NCI-H524 (cell line): ENCODE results near the gene GAS2L1.

Experiments
- DNase-seq, 2 experiments: peaks; one replicate each; lab custom pipeline; 2025; lab: John Stamatoyannopoulos, UW

GAS2L1 gene

DNA sequence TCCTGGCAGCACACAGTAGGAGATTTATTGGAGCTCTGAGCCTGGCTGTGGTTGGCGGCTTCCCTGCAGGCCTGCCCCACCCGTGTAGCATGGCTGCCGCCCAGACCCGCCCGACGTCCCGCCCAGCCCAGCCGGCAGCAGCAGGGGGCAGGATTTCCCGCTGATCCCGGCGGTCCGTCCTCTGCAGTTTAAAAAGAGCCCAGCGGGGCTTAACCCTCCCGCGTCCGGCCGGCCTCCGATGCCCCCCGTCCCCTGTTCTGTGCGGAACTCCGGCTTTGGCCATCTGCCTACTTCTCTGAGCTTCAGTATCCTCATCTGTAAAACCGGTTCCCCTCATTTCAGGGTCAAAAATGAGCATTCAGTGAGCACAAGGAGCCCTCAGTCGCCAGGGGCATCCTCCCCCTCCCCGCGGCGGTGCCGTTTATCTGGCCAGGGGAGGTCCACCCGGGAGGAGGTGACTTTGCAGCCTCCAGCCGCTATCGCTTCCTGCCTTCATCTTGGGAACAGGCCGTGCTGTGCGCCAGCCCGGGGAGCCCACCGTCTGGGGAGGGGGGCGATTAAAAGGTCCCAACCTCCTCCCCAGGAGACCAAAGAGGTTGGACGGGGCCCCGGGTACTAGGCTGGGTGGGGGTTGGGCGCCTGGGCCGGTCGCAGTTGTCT, at the start of gene GAS2L1:
TSS of gene GAS2L1 (plus strand) at position 476 of the 660 bp plus-strand sequence. CDS start 1,456 bp downstream, outside the sequence.
- peak; percentile 68 to 73 for DNase-seq

DNA sequence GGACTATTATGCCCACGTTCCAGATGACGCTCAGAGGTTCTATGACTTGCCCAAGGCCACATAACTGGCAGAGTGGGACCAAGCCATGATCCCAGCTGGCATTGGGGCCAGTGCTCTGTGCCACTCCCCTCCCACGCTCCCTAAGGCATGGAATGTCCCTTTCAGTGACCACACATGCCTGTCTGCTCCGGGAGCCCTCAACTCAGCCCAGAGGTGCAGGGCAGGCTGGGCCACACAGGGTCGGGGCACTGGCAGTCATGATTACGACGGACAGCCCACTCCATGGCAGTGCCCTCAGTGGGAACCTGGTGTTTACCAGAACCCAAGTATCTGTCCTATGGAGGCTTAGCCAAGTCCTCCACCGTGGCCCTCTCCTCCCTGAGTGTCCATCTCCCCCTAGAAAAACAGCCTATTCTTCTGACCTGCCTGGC, 48.7 kb upstream of the GAS2L1 start:
- no peak for DNase-seq

DNA sequence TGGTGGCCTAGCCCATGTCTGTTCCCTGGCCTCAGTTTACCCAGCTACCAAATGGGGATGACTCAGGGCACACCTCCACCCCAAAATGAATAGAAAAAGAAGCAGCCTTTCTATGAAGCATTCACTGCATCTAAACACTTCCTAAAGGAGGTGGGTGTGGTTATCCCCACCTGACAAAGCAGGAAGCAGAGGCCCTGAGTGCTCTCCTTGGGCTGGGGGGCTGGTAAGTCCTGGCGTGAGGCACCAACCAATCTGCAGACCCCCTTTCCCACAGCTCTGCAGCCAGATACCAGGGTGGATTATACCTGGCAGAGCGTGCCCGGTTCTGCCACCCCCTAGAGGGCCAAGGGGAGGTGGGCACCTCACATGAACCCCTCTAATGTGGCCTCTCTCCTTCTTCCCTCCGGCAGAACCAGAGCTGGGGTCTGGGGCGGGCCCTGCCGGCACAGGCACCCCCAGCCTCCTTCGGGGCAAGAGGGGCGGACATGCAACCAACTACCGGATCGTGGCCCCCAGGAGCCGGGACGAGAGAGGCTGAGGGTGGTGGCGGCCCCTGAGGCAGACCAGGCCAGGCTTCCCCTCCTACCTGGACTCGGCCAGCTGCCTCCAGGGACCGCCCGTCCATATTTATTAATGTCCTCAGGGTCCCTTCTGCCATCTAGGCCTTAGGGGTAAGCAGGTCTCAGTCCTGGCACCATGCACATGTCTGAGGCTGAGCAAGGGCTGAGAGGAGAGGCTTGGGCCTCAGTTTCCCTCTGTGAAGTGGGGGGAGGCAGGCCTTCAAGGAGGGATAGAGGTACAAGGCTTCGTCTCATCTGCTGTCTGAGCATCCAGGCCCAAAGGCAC, 47.8 kb upstream of the GAS2L1 start:
- no peak for DNase-seq

DNA sequence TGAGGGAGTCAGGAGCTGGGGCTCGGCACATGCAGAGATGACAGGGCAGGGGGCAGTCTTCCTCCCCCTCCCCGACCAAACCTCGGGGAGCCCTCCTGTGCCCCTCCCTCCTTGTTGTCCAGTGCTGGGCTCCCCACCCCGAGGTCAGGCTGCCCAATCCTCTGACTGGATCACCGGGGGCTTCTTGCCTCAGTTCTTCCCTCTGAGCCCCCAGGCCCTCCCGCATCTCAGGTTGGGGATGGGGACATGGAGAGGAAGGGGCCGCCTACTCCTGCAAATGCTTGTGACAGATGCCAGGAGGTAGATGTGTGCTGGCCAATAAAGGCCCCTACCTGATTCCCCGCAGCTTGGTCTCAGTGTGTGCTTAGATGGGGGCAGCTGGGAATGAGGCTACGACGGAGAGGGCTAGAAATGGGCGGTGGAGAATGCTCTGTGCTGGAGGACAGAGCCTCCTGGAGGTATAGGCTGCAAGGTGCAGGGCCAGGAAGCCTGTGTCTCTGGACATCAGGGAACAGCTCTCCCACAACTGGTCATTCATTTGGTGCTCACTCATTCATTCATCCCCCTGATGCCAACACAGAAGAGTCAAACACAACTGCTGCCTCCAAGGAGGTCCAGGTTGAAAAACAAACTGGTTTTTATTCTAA, 47.1 kb upstream of the GAS2L1 start:
- DNase-seq = no peak

DNA sequence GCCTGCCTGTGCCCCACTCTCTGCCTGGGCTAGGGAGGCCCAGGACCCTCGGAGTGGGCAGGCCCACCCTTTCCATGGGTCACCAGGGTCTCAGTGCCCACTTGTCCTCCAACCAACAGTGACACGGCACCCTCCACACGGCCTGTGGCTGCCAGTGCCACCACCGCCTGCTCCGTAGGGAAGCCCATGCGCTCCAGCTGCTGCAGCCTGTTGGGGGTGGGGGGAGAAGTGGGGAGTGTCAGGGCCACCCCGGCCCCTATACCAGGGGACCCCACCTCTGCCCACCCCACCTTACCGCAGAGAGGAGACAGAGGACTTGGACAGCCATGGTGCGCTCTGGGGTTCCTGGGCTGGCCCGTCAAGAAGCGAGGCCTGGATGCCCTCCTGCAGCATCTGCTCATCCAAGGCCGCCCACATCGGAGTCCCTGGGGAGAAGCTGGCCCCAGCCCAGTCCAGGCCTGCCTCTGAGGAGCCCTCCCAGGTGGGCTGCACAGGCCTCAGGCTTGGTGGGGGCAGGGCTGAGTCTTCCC, 46.4 kb upstream of the GAS2L1 start:
- no peak for DNase-seq

GRCh38 chr22:29260601-29261315, 45.7 kb upstream of the GAS2L1 start:
- DNase-seq = no peak

DNA sequence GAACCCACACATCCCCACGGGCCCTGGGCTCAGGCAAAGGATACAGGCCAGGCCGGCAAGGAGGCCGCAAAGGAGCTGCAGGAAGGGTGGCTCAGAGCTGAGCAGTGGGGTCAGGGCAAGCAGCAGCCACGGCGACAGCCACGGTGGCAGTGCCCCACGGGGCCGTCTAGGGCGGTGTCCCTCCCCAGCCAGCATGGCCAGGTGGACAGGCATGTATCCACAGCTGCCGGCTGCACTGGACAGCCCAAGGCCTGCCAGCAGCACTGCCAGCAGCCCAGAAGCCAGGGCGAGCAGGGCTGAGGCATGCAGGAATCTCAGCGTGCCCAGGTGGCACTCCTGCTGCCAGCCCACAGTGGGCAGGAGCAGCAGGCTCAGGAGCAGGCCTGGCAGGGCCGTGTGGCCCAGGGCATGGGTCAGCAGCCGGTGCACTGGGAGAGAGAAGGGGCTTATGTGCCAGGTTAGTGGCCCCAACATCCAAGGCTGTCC, 42.6 kb upstream of the GAS2L1 start:
- no peak for DNase-seq

GRCh38 chr22:29265305-29265704, 41.1 kb upstream of the GAS2L1 start:
- no peak for DNase-seq

DNA sequence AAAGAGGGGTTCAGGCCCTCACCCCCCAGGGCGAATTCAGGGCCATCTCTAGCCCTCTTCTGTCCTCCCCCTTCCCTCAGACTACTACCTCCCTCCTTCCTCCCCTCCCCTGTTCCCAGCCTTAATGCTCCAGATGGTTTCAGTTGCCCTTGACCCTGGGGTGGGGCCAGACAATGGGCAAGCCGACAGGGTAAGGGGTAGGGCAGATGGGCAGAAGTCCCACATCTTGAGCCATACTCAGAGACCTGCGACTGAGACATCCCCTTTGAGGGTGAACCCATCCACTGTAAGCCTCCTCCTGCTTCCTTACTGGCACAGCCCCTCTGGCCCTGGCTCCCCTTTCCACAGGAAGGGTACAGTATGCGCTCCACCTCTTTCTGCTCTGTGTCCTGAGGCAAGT, 40.5 kb upstream of the GAS2L1 start:
- peak in 1 of 2 experiments; percentile 62 for DNase-seq

- DNase-seq = peak in 1 of 2 experiments; percentile 36
Observed at GRCh38 chr22:29266564-29267461, 39.6 kb upstream of the GAS2L1 start.

- DNase-seq = no peak
Observed at GRCh38 chr22:29267462-29267857, 39.0 kb upstream of the GAS2L1 start.

- DNase-seq = peak; percentile 95 to 96
Observed at GRCh38 chr22:29267858-29268510, 38.5 kb upstream of the GAS2L1 start, which contains the start of the genes EWSR1 and RHBDD3. TSS of gene EWSR1 (plus strand) at chr22:29268268. CDS start at chr22:29268337, 69 bp downstream. TSS of gene RHBDD3 (minus strand) at chr22:29267981. CDS start at chr22:29265626, 2,355 bp downstream.

GRCh38 chr22:29268511-29269229, 37.8 kb upstream of the GAS2L1 start:
- peak in 1 of 2 experiments; percentile 56 for DNase-seq

DNA sequence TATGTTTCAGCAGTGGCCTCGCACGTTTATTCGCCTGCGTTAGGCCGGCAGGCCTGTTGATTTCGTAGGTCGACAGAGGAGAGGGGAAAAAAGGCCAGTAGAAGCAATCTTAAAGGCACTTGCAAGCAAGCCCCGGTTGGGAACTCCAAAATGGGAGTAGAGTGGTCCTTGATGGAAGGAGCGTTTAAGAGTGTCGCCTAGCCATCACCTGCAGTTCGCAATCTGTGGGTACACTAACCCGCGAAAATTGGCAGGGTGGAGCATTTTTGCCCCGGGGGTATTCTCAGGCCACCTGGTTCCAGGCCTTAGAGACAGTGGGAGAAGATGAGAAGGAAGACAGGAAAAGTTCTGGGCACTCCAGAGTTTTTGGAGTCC, 37.2 kb upstream of the GAS2L1 start:
- no peak for DNase-seq

DNA sequence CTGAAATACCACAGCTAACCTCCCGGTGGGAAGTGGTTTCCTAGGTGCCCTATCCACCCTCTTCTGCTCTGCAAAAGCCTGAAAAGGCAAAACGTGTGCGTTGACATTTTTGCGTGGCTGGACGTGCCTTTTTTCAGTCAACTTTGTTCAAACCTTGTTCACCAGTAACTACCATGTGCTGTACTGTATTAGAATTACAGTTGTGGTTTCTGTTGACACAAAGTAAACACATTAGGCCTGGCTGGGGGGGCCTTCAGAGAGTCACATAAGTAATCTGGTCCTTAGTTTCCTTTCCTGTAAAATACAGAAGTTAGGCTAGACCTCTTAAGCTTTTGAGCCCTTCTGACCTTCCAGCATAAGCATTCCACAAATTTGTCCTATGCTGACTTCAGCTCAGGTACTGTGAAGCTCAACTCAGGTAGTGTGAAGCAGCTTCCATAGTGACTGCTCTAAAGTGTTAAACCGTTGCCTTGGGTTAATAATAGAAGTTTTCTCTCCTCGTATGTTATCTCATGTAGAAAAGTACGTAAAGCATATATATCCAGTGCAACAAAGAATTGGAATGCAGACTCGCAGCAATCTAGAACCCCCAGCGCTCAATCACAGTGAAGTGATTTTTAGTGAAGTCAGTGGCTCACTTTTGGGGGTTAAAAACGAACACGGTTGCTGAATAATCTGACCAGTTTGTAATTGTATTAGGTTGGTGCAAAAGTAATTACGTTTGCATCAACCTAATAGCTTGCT, 36.5 kb upstream of the GAS2L1 start:
- no peak for DNase-seq

GRCh38 chr22:29270475-29271271, 35.8 kb upstream of the GAS2L1 start:
- DNase-seq = no peak

- DNase-seq = no peak
Observed at GRCh38 chr22:29272624-29273023, 33.8 kb upstream of the GAS2L1 start.

DNA sequence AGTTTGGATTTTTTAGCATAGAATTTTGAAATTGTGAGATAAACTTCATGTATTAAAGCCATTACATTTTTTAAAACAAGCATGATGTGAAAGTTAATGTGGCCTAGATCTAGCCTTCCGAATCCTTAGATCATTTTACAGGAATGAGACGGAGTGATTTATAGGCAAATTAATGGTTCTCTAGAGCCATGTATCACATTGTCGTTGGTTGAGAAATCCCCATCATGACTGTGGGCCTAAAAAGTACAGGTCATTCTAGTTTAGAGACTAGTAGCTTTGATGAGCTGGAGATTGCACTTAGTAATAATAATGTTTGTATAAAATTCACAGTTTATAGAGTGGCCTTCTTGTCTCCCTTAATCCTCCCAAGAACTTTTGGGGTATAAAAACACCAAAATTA, 31.3 kb upstream of the GAS2L1 start:
- DNase-seq = no peak
